Suppressor macrophage treated with lipopolysaccharide for 1 hour (primary cell): ENCODE results near the gene FBP1.
A peak's percentile ranks its signal among the peaks of the same experiment; 100 is the strongest.

Experiments
- DNase-seq, 3 donors: peaks; one replicate each; pipeline ENCODE4 v3.0.0-alpha.2; 2020 to 2022

FBP1 gene

DNA sequence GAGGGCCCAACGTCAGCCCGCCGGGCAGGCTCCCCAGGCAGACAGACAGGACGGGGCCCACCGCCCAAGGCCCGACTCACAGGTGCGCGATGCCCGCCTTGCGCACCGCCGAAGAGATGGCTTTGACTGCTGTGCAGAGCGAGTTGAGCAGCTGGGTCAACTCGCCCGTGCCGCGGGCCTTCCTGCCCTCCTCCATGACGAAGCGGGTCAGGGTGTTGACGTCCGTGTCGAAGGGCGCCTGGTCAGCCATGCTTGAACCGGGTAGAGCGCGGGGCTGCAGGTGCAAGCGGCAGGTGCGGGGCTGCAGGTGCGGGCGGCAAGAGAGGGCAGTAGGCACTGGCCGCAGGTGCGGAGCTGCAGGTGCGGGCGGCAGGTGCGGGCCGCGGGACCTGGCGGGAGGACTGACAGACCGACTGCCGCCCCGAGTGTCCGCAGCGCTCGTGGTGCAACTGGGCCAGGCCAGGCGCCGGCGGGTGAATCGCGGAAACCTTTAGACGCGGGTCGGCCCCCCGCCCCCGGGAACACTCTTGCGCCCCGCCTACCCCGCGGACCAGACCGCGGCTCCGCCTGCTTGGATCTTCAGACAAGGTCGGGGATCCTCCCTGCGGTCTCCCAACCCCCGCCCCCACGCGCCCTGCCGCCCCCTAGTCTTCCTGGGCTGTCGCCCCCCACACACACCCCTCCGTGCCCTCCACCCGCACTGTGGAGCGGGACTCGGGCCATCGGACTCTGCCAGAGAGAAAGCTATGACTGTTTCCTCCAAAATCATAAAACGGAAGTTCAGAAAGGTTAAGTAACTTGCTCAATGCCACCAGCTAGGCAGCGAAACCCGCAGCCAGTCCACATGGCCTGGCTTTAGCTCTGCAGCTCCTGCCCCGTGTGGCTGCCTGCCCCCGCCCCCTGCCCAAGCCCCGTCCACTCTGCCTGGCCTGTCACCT is at the start of gene FBP1:
TSS of gene FBP1 (minus strand) at position 458 of the 938 bp plus-strand sequence. CDS start at position 250, 208 bp downstream.
- DNase-seq: peak; percentile 84 to 87 (median 85)

GRCh38 chr9:94687451-94687850 is 48.1 kb upstream of the FBP1 start:
- no peak for DNase-seq

DNA sequence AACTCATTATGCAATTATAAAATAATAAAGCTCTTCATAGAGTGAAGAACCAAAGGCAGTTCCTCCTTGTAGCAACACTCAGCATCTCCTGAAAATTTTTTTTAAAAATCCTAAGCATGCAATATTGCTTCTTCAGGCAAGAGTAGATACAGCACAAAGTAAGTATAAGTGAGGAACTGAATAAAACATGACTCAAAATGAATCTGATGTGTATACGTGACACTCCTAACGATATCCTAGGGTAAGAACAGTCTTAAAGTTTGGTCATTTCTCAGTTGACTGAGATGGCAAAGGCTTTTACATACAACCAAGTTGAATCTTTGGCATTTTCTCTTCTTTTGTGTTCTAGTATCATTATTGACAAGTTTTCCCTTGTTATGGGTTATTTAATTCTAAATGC is 46.0 kb upstream of the FBP1 start:
- DNase-seq: no peak

DNA sequence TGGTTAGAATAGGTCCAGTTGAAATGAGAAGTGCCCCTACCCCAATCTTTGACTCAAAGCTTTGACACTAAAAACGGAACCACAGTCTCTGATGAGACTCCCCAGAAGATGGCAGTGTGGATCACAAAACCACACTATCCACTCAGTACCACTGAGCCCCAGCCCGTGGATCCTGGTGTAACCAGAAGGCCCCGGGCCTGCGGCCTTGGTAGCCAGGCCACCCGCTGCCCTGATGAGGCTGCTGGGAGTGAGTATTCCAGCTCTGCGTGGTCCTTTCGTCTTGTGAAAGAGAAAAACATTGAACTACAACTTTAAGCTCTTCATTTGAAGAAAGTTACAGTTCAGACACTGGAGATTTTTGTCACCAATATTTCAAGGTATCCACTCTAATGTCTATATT is 42.2 kb upstream of the FBP1 start:
- peak; percentile 70 to 80 (median 78) for DNase-seq

GRCh38 chr9:94680621-94681020 is 41.3 kb upstream of the FBP1 start:
- no peak for DNase-seq

- DNase-seq: no peak
Measured at GRCh38 chr9:94680020-94680419, 40.7 kb upstream of the FBP1 start.

DNA sequence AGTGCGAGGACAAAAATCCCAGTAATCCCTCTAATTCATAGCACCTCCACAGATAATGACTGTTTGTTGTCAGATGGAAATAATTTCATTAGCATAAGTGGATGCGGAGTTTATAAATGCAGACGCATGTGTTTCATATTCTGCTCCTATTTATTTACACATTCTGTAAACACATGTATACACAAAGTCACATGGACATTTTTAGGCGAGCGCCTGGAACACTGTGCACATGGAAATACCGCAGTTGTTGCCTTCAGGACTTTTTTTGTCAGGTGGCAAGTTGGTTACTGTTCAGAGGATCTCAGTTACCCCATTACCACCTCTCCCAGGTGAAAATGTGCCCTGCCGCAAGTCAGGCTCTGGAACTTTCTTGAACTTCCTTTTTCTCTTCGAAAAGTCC is 40.3 kb upstream of the FBP1 start:
- no peak for DNase-seq

- no peak for DNase-seq
Measured at GRCh38 chr9:94677929-94678328, 38.6 kb upstream of the FBP1 start.

- no peak for DNase-seq
Measured at GRCh38 chr9:94676446-94677131, 37.3 kb upstream of the FBP1 start.

- no peak for DNase-seq
Measured at GRCh38 chr9:94675008-94675881, 35.9 kb upstream of the FBP1 start.

- no peak for DNase-seq
Measured at GRCh38 chr9:94672811-94673487, 33.6 kb upstream of the FBP1 start.

DNA sequence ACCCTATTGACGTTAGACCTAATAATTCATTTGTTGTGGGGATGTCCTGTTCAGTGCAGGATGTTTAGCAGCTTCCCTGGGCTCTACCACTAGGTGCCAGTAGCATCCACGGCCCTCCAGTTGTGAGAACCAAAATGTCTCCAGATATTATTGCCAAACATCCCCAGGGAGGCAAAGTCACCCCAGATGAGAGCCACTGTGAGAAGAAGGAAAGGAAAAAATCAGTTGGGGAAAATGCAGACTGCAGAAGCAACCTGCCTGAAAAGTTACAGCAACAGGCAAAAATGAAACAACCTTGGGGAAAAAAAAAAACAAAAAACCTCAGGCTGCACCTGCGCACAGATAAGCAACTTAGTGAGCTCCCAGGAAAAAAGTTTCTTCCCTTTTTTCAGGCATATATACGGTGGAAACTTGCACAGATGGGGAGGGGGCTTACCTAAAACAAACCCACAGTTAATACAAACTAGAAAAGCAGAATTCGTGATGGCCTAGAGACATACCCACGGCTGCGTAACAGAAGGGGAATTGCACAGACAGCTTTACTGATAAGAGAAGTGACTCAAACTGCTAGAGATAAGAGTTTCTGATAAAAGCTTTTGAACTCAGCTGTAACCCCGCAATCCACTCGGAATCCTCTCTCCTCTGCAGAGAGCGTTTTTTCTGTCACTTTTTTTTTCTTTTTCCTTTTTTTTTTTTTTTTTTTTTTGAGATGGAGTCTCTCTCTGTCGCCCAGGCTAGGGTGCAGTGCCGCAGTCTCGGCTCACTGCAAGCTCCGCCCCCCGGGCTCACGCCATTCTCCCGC is 29.8 kb upstream of the FBP1 start:
- DNase-seq: peak; percentile 71 to 79 (median 76)

DNA sequence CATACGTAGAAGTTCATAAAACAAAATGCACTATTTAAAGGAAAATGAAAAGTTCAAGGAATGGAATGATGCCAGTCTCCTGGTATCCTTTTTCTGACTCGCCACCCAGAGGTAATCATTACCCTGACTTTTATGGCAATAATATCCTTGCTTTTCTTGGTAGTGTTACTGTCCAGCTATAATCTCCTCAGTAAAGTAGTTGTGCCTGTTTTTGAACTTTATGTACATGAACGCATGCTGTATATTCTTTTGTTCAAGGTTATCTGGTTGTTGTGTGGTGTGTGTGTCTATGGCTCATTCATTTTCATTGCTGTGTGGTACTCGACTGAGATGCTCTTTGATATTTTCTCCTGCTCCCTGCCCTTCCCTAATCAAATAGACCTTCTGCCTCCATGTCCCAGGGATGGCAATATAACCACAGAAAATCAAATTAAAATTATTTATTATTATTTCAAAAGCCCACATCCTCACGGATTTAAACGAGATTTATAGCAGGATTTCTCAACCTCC is 29.2 kb upstream of the FBP1 start:
- no peak for DNase-seq

GRCh38 chr9:94666364-94667099 is 27.2 kb upstream of the FBP1 start:
- no peak for DNase-seq

DNA sequence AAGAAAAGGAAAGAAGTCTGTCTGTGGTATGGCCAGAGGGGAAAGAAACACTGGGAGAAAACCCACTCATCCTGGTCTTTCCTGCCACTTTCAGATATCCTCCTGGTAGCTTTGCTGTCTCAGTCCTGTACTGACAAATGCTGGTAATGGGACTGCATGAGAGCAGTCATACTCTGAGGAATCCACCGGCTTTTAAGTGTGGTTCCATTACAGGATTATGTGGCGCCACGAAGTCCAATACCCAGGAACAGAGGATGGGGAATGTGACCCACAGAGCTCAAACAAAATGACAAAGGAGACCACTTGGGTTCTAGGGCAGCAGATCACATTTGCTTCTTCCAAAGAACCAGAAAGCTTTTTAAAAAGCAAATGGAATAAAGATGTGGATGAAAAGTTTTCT is 26.3 kb upstream of the FBP1 start:
- no peak for DNase-seq

DNA sequence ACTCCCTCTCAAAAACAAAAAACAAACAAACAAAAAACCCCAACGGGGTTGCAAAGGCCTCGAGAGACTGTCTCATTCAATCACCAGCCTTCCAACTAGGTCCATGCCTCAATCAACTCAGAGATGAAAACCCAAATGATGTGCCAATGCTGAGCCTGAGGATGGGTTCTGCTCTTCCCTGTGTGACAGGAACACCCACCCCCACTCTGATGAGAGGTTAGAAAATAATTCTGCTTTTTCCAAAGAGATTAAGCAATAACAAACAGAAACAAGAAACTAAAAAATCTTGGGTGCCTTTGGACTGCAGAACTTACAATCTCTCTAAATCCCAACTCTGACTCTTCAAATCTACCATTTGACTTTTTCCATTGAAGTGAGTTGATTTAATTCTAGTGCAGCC is 25.5 kb upstream of the FBP1 start:
- peak; percentile 60 to 63 (median 61) for DNase-seq

GRCh38 chr9:94663640-94664039 is 24.3 kb upstream of the FBP1 start:
- no peak for DNase-seq

DNA sequence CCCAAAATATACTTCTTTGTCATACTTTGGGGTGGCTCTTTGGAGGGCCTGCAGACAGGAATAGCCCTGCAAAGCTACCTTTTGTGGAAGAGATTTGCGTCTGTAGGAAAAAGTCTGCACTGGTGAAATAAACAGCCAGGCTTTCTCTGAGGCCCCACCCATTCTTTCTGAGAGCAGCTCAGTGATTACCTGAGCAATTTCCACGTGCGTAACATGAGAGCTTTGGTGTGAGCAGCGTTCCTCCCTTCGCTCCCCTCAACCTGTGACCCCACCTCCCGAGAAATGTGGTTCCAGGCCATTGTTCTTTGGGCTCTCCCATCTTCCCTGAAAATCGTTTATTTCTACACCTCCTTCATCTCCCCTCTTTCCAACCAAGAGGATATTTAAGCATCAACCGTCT is 23.8 kb upstream of the FBP1 start:
- no peak for DNase-seq

DNA sequence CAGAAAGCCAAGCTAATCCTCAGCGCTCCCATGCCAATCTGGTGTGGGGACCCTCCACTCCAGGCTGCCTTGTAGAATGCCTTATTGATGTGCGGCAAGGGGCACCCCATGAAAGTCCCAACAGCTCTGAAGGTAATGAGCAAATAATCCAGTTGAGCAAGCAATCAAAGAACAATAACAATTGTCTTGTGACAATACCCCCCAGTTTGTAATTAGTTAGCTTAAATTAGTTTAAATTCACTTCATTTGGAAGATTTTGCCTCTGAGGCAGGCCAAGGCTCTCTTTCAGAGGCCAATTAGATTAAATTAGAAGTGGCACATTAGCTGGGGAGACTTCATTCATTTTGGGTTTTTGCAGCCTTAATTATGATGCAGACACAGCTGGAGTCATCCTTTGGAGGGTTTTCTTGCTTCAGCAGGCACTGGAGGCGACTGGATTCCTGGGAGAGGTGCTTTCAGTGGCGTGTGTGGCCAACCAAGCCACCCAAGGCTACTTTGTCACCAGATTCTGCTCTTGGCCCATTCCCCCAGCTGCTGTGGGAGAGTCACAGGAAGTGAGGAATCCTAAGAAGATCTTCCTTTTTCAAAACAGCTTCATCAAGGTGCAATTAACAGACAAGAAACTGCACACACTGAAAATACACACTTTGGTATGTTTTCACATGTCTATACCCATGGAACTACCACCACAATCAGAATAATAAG is 17.9 kb upstream of the FBP1 start:
- peak in 1 of 3 donors; percentile 31 for DNase-seq

GRCh38 chr9:94656200-94656599 is 16.9 kb upstream of the FBP1 start:
- DNase-seq: peak; percentile 65 to 74 (median 66)
